ENCODE results near the gene MGAT5.

Gene MGAT5

GRCh38 chr2:134257509-134257908, 3.6 kb downstream of the MGAT5 start:
- DNase-seq: no peak

- DNase-seq: no peak
These were observed 4.3 kb downstream of the MGAT5 start for GRCh38 chr2:134257965-134258683.

- DNase-seq: no peak
These were observed 5.0 kb downstream of the MGAT5 start for GRCh38 chr2:134258684-134259388.

GRCh38 chr2:134259571-134259970, 5.7 kb downstream of the MGAT5 start:
- DNase-seq: no peak

GRCh38 chr2:134259994-134260393, 6.1 kb downstream of the MGAT5 start:
- DNase-seq: no peak

GRCh38 chr2:134260713-134261112, 6.8 kb downstream of the MGAT5 start:
- no peak for DNase-seq

GRCh38 chr2:134261398-134262131, 7.7 kb downstream of the MGAT5 start:
- DNase-seq: no peak

GRCh38 chr2:134262684-134263083, 8.8 kb downstream of the MGAT5 start:
- DNase-seq: no peak

- DNase-seq: no peak
These were observed 14.4 kb downstream of the MGAT5 start for GRCh38 chr2:134268265-134268664.

- DNase-seq: no peak
These were observed 15.4 kb downstream of the MGAT5 start for GRCh38 chr2:134269230-134269629.

- no peak for DNase-seq
These were observed 16.3 kb downstream of the MGAT5 start for GRCh38 chr2:134269972-134270735.

- no peak for DNase-seq
These were observed 17.9 kb downstream of the MGAT5 start for GRCh38 chr2:134271758-134272157.

- no peak for DNase-seq
These were observed 18.9 kb downstream of the MGAT5 start for GRCh38 chr2:134272806-134273205.

- DNase-seq: no peak
These were observed 19.5 kb downstream of the MGAT5 start for GRCh38 chr2:134273256-134273983.

GRCh38 chr2:134274121-134274520, 20.2 kb downstream of the MGAT5 start:
- DNase-seq: no peak

- no peak for DNase-seq
These were observed 21.4 kb downstream of the MGAT5 start for GRCh38 chr2:134275058-134275862.

GRCh38 chr2:134276381-134277172, 22.7 kb downstream of the MGAT5 start:
- DNase-seq: no peak

- DNase-seq: no peak
These were observed 23.4 kb downstream of the MGAT5 start for GRCh38 chr2:134277223-134277622.

GRCh38 chr2:134278553-134278952, 24.7 kb downstream of the MGAT5 start:
- DNase-seq: no peak

- no peak for DNase-seq
These were observed 25.5 kb downstream of the MGAT5 start for GRCh38 chr2:134279417-134279816.

- DNase-seq: no peak
These were observed 26.4 kb downstream of the MGAT5 start for GRCh38 chr2:134280231-134280630.

Data from cortex of kidney (tissue), 1 donor.